Endothelial cell of umbilical vein (primary cell): Measurements from ENCODE around the gene ADAM22.

Experiments
- EZH2 ChIP-seq: IDR thresholded peaks from 2 replicates; pipeline ENCODE4 v1.6.1; 2012; ENCODE audit warnings: borderline replicate concordance, low read depth, mild to moderate bottlenecking, moderate library complexity, low read length, inconsistent platforms; ENCODE audit not compliant: severe bottlenecking
- FOS ChIP-seq: IDR thresholded peaks from 2 replicates; pipeline ENCODE4 v1.6.1; 2011; ENCODE audit warnings: mild to moderate bottlenecking, low read length, moderate library complexity, borderline replicate concordance; ENCODE audit not compliant: insufficient read depth
- GATA2 ChIP-seq: IDR thresholded peaks from 2 replicates; pipeline ENCODE4 v1.7.0; 2011; ENCODE audit warnings: low read depth, mild to moderate bottlenecking, moderate library complexity, mixed read lengths, low read length; ENCODE audit not compliant: insufficient read length, insufficient read depth
- JUN ChIP-seq: IDR thresholded peaks from 2 replicates; pipeline ENCODE4 v1.6.1; 2011; ENCODE audit warnings: borderline replicate concordance, low read depth; ENCODE audit not compliant: insufficient read length, insufficient read depth
- MYC ChIP-seq: IDR thresholded peaks from one replicate; pipeline ENCODE4 v1.6.1; 2011; ENCODE audit warnings: mild to moderate bottlenecking, low read depth, low read length
- POLR2A ChIP-seq: IDR thresholded peaks from 2 replicates; pipeline ENCODE4 v1.6.1; 2012; ENCODE audit warnings: low read depth, mild to moderate bottlenecking, control low read depth, low read length
- POLR2AphosphoS5 ChIP-seq: IDR thresholded peaks from 2 replicates; pipeline ENCODE4 v1.6.1; 2012; ENCODE audit warnings: low read depth, mild to moderate bottlenecking, control low read depth, low read length, moderate library complexity; ENCODE audit not compliant: insufficient read depth
- TF ChIP-seq, protein P1 (sequence below), 2 donors: IDR thresholded peaks; 1 replicate in 1 of 2; 2 replicates in 1 of 2; pipeline ENCODE4 v1.5.1; 2011; ENCODE audit warnings: low read length in 2 of 2, mild to moderate bottlenecking in 2 of 2, moderate library complexity in 2 of 2, control low read depth in 1 of 2, inconsistent platforms in 1 of 2, low read depth in 1 of 2; ENCODE audit not compliant: insufficient read depth in 1 of 2; ENCODE audit errors: extremely low read depth in 1 of 2
- TF ChIP-seq, protein P2 (sequence below): IDR thresholded peaks from 2 replicates; pipeline ENCODE4 v1.6.1; 2011; ENCODE audit not compliant: insufficient read depth, insufficient read length

DNA sequence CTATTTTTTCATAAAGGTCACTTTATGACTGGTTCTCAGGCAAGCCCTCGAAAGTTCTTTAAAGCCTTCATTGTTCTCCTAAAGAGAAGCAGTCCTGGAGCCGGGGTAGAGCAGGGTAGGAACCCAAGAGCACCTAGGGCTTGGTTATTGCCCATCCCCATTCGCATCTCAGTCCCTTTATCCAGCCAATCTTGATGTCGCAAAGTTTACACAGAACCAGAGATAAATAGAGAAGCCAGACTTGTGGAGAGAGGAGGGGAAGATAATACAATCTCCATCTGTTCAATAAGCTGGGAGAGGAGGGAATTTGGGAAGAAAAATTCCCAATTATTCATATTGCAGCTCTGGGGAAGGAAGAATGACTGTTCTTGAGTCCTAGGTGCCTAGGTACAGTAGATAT is 292.1 kb downstream of the ADAM22 start:
- TF ChIP-seq, protein P1, sequence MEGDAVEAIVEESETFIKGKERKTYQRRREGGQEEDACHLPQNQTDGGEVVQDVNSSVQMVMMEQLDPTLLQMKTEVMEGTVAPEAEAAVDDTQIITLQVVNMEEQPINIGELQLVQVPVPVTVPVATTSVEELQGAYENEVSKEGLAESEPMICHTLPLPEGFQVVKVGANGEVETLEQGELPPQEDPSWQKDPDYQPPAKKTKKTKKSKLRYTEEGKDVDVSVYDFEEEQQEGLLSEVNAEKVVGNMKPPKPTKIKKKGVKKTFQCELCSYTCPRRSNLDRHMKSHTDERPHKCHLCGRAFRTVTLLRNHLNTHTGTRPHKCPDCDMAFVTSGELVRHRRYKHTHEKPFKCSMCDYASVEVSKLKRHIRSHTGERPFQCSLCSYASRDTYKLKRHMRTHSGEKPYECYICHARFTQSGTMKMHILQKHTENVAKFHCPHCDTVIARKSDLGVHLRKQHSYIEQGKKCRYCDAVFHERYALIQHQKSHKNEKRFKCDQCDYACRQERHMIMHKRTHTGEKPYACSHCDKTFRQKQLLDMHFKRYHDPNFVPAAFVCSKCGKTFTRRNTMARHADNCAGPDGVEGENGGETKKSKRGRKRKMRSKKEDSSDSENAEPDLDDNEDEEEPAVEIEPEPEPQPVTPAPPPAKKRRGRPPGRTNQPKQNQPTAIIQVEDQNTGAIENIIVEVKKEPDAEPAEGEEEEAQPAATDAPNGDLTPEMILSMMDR (IDR thresholded peaks at IDR 0.05; ENCODE audit: extremely low read depth in 1 of 2, insufficient read depth in 1 of 2, low read depth in 1 of 2, low read length in 2 of 2) = no peak
- no peak for TF ChIP-seq POLR2A
- TF ChIP-seq, protein P2, sequence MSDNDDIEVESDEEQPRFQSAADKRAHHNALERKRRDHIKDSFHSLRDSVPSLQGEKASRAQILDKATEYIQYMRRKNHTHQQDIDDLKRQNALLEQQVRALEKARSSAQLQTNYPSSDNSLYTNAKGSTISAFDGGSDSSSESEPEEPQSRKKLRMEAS = no peak
- TF ChIP-seq MYC = no peak
- no peak for TF ChIP-seq EZH2
- TF ChIP-seq GATA2 = no peak
- TF ChIP-seq POLR2AphosphoS5 = no peak
- TF ChIP-seq FOS = no peak
- no peak for TF ChIP-seq JUN
